Measurements from ENCODE around the gene HDAC4.

HDAC4 gene

DNA sequence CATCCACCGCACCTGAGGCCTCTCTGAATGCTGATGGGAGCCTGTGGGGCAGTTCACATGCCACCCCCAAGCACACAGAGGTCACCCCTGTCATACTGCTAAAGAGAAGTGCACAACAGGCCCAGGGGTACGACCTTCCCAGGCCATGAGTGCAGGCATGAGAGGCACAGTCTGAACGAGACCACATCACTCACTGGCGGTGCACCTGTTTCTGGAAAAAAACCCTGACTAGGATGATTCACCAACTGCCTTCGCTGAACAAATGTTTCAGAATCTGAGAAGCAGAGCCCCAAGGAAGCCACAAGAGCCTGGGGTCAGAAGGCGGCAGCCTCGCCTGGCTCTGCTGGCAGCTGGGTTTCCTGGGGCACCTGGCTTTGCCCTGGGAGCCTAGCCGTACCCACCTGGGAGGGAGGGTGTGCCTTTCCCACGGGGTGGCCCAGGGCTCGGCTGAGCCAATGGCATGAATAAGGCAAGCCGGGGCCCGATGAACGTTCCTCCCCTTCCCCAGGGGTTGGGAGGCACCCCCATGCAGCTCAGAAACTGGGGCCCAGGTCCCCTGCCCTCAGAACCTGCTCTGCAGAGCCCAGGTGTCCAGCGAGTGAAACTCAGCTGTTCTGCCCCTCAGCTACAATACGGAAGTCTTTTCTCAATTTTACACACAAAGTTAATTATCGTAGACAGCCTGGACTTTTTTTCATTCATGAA, 73.8 kb downstream of the HDAC4 start:
- DNase-seq (ENCODE audit: low spot score), result peak; percentile 89

GRCh38 chr2:239324456-239324855, 76.4 kb downstream of the HDAC4 start:
- no peak for DNase-seq (ENCODE audit: low spot score)

- no peak for DNase-seq (ENCODE audit: low spot score)
Measured at GRCh38 chr2:239323447-239323846, 77.4 kb downstream of the HDAC4 start.

- DNase-seq (ENCODE audit: low spot score), result no peak
Measured at GRCh38 chr2:239322416-239323086, 78.3 kb downstream of the HDAC4 start.

GRCh38 chr2:239321596-239322415, 79.0 kb downstream of the HDAC4 start:
- DNase-seq (ENCODE audit: low spot score), result peak; percentile 46

- DNase-seq (ENCODE audit: low spot score), result no peak
Measured at GRCh38 chr2:239318790-239319661, 81.8 kb downstream of the HDAC4 start.

GRCh38 chr2:239318151-239318611, 82.6 kb downstream of the HDAC4 start:
- DNase-seq (ENCODE audit: low spot score), result no peak

DNA sequence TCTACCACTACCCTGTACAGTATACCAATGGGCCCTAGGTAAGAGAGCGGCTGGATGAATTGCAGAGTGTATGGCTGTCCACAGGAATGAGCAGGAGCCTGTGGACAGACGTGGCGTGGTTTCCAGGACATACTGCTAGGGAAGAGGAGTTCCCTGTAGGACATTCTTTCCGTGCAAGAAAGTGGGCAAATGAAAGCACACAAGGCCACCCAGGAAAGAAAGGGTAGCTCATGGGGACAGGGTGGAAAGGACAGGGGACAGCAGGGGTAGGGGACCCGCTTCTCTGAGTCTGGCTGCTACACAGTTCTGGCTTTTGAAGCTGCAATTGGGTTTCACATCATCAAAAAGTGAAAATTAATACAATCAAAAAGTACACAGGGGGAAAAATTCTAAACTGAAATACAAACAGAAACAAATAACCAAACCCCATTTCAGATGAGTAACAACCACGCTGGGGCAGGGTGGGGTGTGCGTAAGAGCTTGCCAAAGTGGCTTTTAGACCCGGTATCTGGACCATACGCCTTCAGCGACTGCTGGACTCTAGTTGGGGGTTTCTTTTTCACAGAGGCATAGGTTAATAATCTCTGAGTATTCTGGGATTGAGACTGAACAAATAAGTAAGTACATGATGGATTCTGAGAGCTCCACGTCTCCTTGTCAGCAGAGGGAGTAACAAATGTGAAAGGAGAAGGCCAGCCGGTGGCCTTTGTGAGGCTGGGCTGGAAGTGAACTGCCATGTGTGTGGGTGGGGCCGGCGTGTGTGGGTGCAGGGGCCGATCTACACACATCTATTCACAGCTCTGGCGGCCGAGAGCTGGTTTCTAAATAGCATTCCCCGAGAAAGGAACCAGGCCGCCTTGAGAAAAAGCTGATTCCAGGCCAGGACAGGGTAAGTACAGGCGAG, 84.0 kb downstream of the HDAC4 start:
- DNase-seq (ENCODE audit: low spot score), result no peak

GRCh38 chr2:239315308-239315707, 85.5 kb downstream of the HDAC4 start:
- DNase-seq (ENCODE audit: low spot score), result no peak

DNA sequence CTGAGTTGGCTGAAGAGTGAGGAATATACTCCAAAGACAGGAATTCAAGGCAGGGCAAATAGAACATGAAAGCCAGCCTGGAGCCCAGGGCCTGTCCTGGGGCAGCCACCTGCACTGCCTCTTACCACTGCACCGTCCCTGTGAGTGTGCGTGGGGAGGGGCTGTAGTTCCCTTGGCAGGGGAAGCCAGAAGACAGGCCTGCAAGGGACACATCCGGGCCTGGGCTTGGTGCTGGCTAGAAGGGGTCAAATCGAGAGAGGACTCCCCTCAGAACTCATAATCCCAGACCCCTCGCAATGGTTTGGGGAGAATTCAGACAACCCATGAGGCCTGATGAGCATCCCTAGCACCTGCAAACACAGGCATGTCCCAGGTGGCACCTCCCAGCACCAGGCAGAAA, 87.0 kb downstream of the HDAC4 start:
- no peak for DNase-seq (ENCODE audit: low spot score)

DNA sequence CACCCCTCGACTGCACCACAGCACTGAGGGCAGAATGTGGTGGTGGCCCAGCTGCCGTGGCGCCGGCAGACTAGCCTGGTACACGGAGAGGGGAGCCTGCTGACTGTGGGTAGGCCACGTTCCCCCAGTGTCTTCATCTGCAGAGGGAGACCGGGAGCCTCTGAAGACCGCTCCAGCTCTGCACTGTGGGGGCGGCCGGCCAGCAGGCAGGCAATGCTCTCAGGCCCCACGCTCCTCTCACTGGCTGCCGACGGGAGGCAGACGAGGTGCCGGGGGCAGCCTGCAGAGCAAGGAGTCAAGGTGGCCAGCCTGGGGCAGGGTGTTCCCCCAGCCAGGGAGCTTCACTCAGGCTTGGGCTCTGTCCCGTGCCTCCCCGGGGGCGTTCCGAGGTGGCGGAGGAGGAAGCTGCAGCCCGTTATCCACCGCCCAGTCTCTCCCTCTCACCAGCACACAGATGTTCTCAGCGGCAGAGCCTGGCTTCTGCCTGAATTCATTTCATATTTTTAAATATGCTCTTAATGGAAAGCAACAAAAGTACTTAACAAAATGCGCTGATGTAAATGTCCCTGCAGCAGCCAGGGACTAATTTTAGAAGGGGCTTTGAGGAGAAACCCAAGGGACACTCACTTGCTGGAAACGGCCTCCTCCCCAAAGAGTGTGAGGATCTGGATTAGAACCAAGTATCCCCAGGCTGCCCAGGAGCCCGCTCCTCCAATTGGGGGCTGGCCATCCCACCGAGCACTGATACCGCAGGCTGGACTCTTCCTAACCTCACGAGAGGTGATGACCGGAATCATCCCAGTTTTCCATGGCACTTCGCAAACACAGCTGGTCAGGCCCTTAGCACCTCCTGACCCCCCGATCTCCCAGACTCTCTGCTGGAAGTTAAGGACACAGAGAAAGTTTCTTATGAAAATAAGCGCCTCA, 87.8 kb downstream of the HDAC4 start:
- DNase-seq (ENCODE audit: low spot score), result no peak

- no peak for DNase-seq (ENCODE audit: low spot score)
Measured at GRCh38 chr2:239312081-239312511, 88.7 kb downstream of the HDAC4 start.

- no peak for DNase-seq (ENCODE audit: low spot score)
Measured at GRCh38 chr2:239311132-239312040, 89.4 kb downstream of the HDAC4 start.

- no peak for DNase-seq (ENCODE audit: low spot score)
Measured at GRCh38 chr2:239310401-239311061, 90.3 kb downstream of the HDAC4 start.

DNA sequence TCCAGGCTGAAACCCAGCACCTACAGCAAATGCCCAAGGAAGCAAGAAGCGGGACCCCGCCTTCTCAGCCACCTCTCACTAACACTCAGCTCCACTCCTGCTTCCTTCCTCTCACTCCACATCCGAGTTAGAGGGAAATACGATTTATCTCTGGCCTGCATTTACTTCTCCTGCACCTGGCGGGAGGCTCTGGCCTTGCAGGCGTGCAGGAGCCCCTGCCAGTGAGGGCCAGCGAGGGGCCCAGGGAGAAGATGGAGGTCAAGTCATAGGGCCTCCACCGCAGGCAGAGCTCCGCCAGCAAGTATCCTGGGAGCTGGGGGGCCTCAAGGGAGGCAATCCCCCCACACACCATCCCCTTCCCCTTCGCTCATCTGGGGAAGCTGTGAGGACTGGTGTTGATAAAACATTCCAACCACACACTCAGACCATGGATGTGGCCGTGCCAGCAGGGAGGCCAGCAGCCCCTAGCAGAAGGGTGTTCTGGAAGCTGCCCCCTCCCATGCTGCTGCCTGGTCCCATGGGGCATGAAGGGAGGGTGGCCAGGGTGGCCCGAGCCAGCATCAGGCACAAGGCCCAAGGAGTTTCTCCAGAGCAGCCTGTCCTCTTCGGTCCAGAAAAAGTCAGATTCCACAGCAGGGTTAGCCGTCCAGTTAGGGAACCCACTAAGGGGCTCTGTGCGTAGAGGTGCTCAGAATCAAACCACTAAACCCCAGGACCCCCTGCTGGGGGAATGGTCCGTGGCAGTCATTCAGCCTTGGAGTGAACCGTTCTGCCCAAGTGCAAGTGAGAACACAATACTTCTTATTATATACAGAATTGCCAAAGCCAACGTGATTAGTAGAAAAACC, 91.2 kb downstream of the HDAC4 start:
- DNase-seq (ENCODE audit: low spot score), result no peak

- DNase-seq (ENCODE audit: low spot score), result no peak
Measured at GRCh38 chr2:239308661-239309397, 92.0 kb downstream of the HDAC4 start.

Measured in activated CD4-positive, alpha-beta T cell treated with anti-CD3 and anti-CD28 coated beads, Interleukin-2, Interleukin-4, amounts not matched to agents 100 ng/mL and 50 ng/mL, durations not matched to agents 16 hours and 8 hours (primary cell).